ENCODE data around the gene BCAP29.

Gene BCAP29

GRCh38 chr7:107661081-107661864 is 81.2 kb downstream of the BCAP29 start:
- Histone ChIP-seq H3K4me1 (no peaks in the 10 kb centered on the region; the same call in none of the 2 replicates), H3K27me3 (peaks cover 25% of the 10 kb centered on the region), H3K9me3 (no peaks in the 10 kb centered on the region), H3K36me3 (no peaks in the 10 kb centered on the region), H3K4me3 (ENCODE audit: low read depth, low read length) (peak overlapping the region; percentile 66)
- peak; percentile 26 for TF ChIP-seq CTCF (IDR thresholded peaks at IDR 0.05; ENCODE audit: low read depth, low read length)
- DNase-seq, result peak; percentile 73

- H3K27me3 ChIP-seq, result peaks cover 25% of the 10 kb centered on the region
- H3K4me1 ChIP-seq, result no peaks in the 10 kb centered on the region; the same call in none of the 2 replicates
- H3K9me3 ChIP-seq, result no peaks in the 10 kb centered on the region
- DNase-seq, result no peak
- no peaks in the 10 kb centered on the region for H3K36me3 ChIP-seq
- peak overlapping the region; percentile 66 for H3K4me3 ChIP-seq (ENCODE audit: low read depth, low read length)
- TF ChIP-seq CTCF (IDR thresholded peaks at IDR 0.05; ENCODE audit: low read depth, low read length), result no peak
These were observed 81.9 kb downstream of the BCAP29 start for GRCh38 chr7:107661865-107662379.

- Histone ChIP-seq H3K9me3 (no peaks in the 10 kb centered on the region), H3K36me3 (no peaks in the 10 kb centered on the region), H3K4me3 (ENCODE audit: low read depth, low read length) (no peak overlapping the region), H3K4me1 (no peaks in the 10 kb centered on the region; the same call in none of the 2 replicates), H3K27me3 (peaks cover 25% of the 10 kb centered on the region)
- DNase-seq, result no peak
- TF ChIP-seq CTCF (IDR thresholded peaks at IDR 0.05; ENCODE audit: low read depth, low read length), result no peak
These were observed 83.2 kb downstream of the BCAP29 start for GRCh38 chr7:107663196-107663595.

- H3K27me3 ChIP-seq, result peaks cover 5% of the 10 kb centered on the region
- H3K4me1 ChIP-seq, result no peaks in the 10 kb centered on the region; the same call in 1 of the 2 replicates
- H3K4me3 ChIP-seq (ENCODE audit: low read depth, low read length), result no peak overlapping the region
- no peak for DNase-seq
- no peaks in the 10 kb centered on the region for H3K36me3 ChIP-seq
- no peak for TF ChIP-seq CTCF (IDR thresholded peaks at IDR 0.05; ENCODE audit: low read depth, low read length)
- no peaks in the 10 kb centered on the region for H3K9me3 ChIP-seq
These were observed 86.7 kb downstream of the BCAP29 start for GRCh38 chr7:107666790-107667189.

- no peaks in the 10 kb centered on the region; the same call in 1 of the 2 replicates for H3K27me3 ChIP-seq
These were observed 87.3 kb downstream of the BCAP29 start for GRCh38 chr7:107667341-107667740.

More at GRCh38 chr7:107667341-107667740, 87.3 kb downstream of the BCAP29 start:
- H3K36me3 ChIP-seq, result no peaks in the 10 kb centered on the region
- H3K9me3 ChIP-seq, result no peaks in the 10 kb centered on the region
- no peak for TF ChIP-seq CTCF (IDR thresholded peaks at IDR 0.05; ENCODE audit: low read depth, low read length)
- no peak for DNase-seq
- H3K4me1 ChIP-seq, result no peaks in the 10 kb centered on the region
- no peak overlapping the region for H3K4me3 ChIP-seq (ENCODE audit: low read depth, low read length)

Data from BE2C (cell line).